Caco-2 (cell line): ENCODE results near the gene HYPK. TPM values are rescaled to one million over a fixed set of nuclear protein-coding genes. Genes with fewer than 3 reads are reported as not detected.

Experiments
- BruUV-seq: library from RNA; stranded (reverse); fragments of 400-500 nt; replicated peaks from 2 replicates; lab custom pipeline; 2021; lab: Mats Ljungman, UMichigan
- CTCF ChIA-PET: fragments of 300-600 bp; sonication (Branson Sonifier 250); formaldehyde crosslinking; loops from one replicate; lab custom pipeline; 2022; ENCODE audit warnings: antibody characterized with exemption; lab: Charles Lee
- POLR2A ChIA-PET: fragments of 300-600 bp; sonication (Branson Sonifier 250); formaldehyde crosslinking; loops from one replicate; lab custom pipeline; 2022; ENCODE audit warnings: antibody characterized with exemption; lab: Charles Lee
- DNase-seq, 2 experiments: peaks; one replicate each; pipeline versions ENCODE4 v3.0.0 to v3.0.0-alpha.2; 2020 to 2022
- H3K27me3 ChIP-seq: replicated peaks from 2 replicates; pipeline ENCODE4 v1.6.0; 2011; ENCODE audit warnings: low read length; ENCODE audit not compliant: control insufficient read depth, insufficient read depth
- H3K36me3 ChIP-seq: 2 replicates; pipeline ENCODE4 v1.5.1; 2011; ENCODE audit warnings: low read length; ENCODE audit not compliant: control insufficient read depth, insufficient read depth
- H3K4me1 ChIP-seq: fragments of 250-450 bp; sonication (Bioruptor Pico); 2 replicates; pipeline ENCODE4 v1.5.1; 2020; ENCODE audit warnings: mild to moderate bottlenecking
- H3K4me3 ChIP-seq: 2 replicates; pipeline ENCODE4 v1.5.1; 2011; ENCODE audit warnings: low read depth, mild to moderate bottlenecking, control low read depth, low read length
- H3K9me3 ChIP-seq: fragments of 250-450 bp; sonication (Bioruptor Pico); 2 replicates; pipeline ENCODE4 v1.5.1; 2020; ENCODE audit warnings: mild to moderate bottlenecking, moderate library complexity
- H3K27ac Mint-ChIP-seq: one replicate; pipeline ENCODE4 v1.8.0; 2022; ENCODE audit warnings: mixed read lengths; ENCODE audit not compliant: unreplicated experiment
- H3K27me3 Mint-ChIP-seq: one replicate; pipeline ENCODE4 v1.8.0; 2022; ENCODE audit warnings: mixed read lengths; ENCODE audit not compliant: insufficient read depth, unreplicated experiment
- H3K36me3 Mint-ChIP-seq: one replicate; pipeline ENCODE4 v1.8.0; 2022; ENCODE audit warnings: mild to moderate bottlenecking, mixed read lengths; ENCODE audit not compliant: insufficient read depth, unreplicated experiment
- H3K4me1 Mint-ChIP-seq: one replicate; pipeline ENCODE4 v1.8.0; 2022; ENCODE audit warnings: low read depth, mixed read lengths; ENCODE audit not compliant: unreplicated experiment
- H3K4me3 Mint-ChIP-seq: one replicate; pipeline ENCODE4 v1.8.0; 2022; ENCODE audit warnings: mild to moderate bottlenecking, moderate library complexity, mixed read lengths; ENCODE audit not compliant: unreplicated experiment
- H3K9me3 Mint-ChIP-seq: one replicate; pipeline ENCODE4 v1.8.0; 2022; ENCODE audit warnings: mixed read lengths; ENCODE audit not compliant: unreplicated experiment
- intact Hi-C: fragments of 100-400 bp; cut with micrococcal nuclease; formaldehyde crosslinking; loops from one replicate; pipeline ENCODE4 v1.10.0; 2022; ENCODE audit not compliant: unreplicated experiment
- total RNA-seq: library from RNA; stranded (reverse); gene quantifications from 2 replicates; pipeline ENCODE4 v1.2.3, GENCODE V29; 2022
- TF ChIP-seq, protein P1 (sequence below), 2 experiments: fragments of 200-600 bp in 1 of 2; IDR thresholded peaks; 1 replicate in 1 of 2; 2 replicates in 1 of 2; pipeline versions ENCODE4 v1.5.1 to v1.8.0; 2011 to 2022; ENCODE audit warnings: antibody characterized with exemption in 1 of 2, control low read depth in 1 of 2, inconsistent platforms in 1 of 2, low read depth in 1 of 2, low read length in 1 of 2, mild to moderate bottlenecking in 1 of 2, moderate library complexity in 1 of 2; ENCODE audit not compliant: insufficient read depth in 1 of 2, severe bottlenecking in 1 of 2, unreplicated experiment in 1 of 2

The HYPK gene
- total RNA-seq, 1 experiment from 2014 or later = 20.4 TPM

DNA sequence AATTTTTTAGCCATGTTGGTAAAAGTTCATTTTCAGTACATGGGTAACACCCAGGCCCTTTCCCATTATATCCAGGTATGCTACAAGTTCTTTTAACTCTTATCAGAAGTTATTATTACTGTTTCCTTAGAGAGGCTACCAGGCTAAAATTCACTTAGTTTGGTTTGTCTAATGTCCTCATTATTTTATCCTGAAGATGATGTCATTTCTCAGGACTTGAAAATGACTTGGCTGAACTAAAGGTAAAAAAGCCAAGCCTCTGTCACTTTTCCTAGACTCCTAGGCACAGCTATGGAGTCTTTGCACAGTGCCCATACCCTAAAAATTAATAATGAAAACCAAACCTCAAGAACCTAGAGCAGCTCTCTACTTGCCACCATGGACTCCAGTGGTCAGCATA lies 27.8 kb upstream of the HYPK start:
- ChIA-PET CTCF (no interaction called here), POLR2A (no interaction called here)
- BruUV-seq = no TSS peak
- H3K4me1 Mint-ChIP-seq = no peaks in the 10 kb centered on the region
- H3K27ac Mint-ChIP-seq = no peak overlapping the region
- TF ChIP-seq, protein P1, sequence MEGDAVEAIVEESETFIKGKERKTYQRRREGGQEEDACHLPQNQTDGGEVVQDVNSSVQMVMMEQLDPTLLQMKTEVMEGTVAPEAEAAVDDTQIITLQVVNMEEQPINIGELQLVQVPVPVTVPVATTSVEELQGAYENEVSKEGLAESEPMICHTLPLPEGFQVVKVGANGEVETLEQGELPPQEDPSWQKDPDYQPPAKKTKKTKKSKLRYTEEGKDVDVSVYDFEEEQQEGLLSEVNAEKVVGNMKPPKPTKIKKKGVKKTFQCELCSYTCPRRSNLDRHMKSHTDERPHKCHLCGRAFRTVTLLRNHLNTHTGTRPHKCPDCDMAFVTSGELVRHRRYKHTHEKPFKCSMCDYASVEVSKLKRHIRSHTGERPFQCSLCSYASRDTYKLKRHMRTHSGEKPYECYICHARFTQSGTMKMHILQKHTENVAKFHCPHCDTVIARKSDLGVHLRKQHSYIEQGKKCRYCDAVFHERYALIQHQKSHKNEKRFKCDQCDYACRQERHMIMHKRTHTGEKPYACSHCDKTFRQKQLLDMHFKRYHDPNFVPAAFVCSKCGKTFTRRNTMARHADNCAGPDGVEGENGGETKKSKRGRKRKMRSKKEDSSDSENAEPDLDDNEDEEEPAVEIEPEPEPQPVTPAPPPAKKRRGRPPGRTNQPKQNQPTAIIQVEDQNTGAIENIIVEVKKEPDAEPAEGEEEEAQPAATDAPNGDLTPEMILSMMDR (IDR thresholded peaks at IDR 0.05; ENCODE audit: insufficient read depth in 1 of 2, low read depth in 1 of 2, low read length in 1 of 2, severe bottlenecking in 1 of 2, unreplicated experiment in 1 of 2) = no peak
- Histone ChIP-seq H3K36me3 (peaks cover 1% of the 10 kb centered on the region; the same call in 1 of the 2 replicates), H3K4me3 (no peak overlapping the region), H3K4me1 (no peaks in the 10 kb centered on the region), H3K9me3 (no peaks in the 10 kb centered on the region), H3K27me3 (no peaks in the 10 kb centered on the region)
- no peaks in the 10 kb centered on the region for H3K27me3 Mint-ChIP-seq
- intact Hi-C loops = no loop called here
- peaks cover 70% of the 10 kb centered on the region for H3K36me3 Mint-ChIP-seq
- no peak for DNase-seq
- no peaks in the 10 kb centered on the region for H3K9me3 Mint-ChIP-seq
- no peak overlapping the region for H3K4me3 Mint-ChIP-seq

DNA sequence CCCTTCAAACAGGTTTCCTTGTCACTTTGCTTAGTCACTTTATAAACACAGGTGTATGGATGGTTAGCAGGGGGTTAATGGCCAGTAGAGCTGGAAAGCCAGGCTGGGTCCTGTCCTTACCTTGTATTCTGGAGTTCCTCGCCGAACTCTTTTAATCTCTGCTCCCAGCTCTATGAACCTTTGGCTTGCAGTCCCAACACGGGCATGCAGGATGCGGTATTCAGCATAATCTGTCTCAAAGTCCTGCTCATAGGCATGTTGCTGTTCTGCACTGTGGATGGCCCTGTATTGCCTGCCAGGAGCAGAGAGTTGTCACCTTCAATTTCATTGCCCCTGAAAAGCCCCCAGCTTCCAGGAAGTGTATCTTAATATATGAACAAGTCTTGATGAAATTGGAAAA lies 26.3 kb upstream of the HYPK start:
- ChIA-PET POLR2A (no interaction called here), CTCF (no interaction called here)
- H3K4me1 Mint-ChIP-seq = no peaks in the 10 kb centered on the region
- Histone ChIP-seq H3K9me3 (no peaks in the 10 kb centered on the region), H3K4me3 (no peak overlapping the region), H3K36me3 (peaks cover 1% of the 10 kb centered on the region; the same call in 1 of the 2 replicates), H3K27me3 (no peaks in the 10 kb centered on the region), H3K4me1 (no peaks in the 10 kb centered on the region)
- DNase-seq = no peak
- H3K4me3 Mint-ChIP-seq = no peak overlapping the region
- H3K27me3 Mint-ChIP-seq = no peaks in the 10 kb centered on the region
- no peaks in the 10 kb centered on the region for H3K9me3 Mint-ChIP-seq
- intact Hi-C loops = no loop called here
- BruUV-seq = no TSS peak
- H3K27ac Mint-ChIP-seq = no peak overlapping the region
- TF ChIP-seq, protein P1 (IDR thresholded peaks at IDR 0.05; ENCODE audit: insufficient read depth in 1 of 2, low read depth in 1 of 2, low read length in 1 of 2, severe bottlenecking in 1 of 2, unreplicated experiment in 1 of 2) = no peak
- peaks cover 56% of the 10 kb centered on the region for H3K36me3 Mint-ChIP-seq

DNA sequence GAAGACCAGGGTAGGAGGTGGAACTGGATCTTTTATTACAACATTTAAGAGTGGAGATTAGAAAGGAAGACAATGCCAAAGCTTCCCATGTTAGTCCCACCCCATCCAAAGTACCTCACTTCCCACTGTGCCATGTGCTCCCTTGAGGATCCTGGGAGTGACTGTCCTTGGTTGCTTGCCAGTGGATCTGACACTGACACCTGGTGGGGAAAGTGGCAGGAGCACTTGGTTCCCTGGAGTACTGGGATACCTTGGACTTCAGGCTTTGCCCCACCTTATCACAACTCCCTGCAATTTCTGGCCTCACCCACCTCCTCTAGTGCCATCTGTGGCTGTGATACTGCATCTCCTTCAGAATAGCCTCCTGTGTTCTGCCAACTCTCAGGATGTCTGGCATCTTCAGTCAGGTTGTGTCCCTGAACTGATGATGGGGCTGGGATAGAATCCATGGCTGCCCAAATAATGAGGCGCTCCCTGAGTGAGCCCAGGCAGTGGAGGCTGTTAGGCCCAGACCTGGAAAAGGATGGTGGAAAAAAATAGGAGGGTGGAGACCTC lies 24.9 kb upstream of the HYPK start:
- H3K27ac Mint-ChIP-seq = no peak overlapping the region
- intact Hi-C loops = no loop called here
- no peaks in the 10 kb centered on the region for H3K9me3 Mint-ChIP-seq
- no peaks in the 10 kb centered on the region for H3K4me1 ChIP-seq
- no TSS peak for BruUV-seq
- DNase-seq = peak; percentile 66 to 71
- H3K27me3 Mint-ChIP-seq = no peaks in the 10 kb centered on the region
- no peaks in the 10 kb centered on the region for H3K4me1 Mint-ChIP-seq
- TF ChIP-seq, protein P1 (IDR thresholded peaks at IDR 0.05; ENCODE audit: insufficient read depth in 1 of 2, low read depth in 1 of 2, low read length in 1 of 2, severe bottlenecking in 1 of 2, unreplicated experiment in 1 of 2) = peak; percentile 54 to 56
- no peak overlapping the region for H3K4me3 Mint-ChIP-seq
- ChIA-PET POLR2A (no interaction called here), CTCF (no interaction called here)
- H3K9me3 ChIP-seq = no peaks in the 10 kb centered on the region
- no peak overlapping the region for H3K4me3 ChIP-seq
- H3K27me3 ChIP-seq = no peaks in the 10 kb centered on the region
- H3K36me3 ChIP-seq = peaks cover 1% of the 10 kb centered on the region; the same call in 1 of the 2 replicates
- peaks cover 41% of the 10 kb centered on the region for H3K36me3 Mint-ChIP-seq
